Measurements from ENCODE around the gene TCF15.

- TF ChIP-seq CTCF (IDR thresholded peaks at IDR 0.05; ENCODE audit: borderline replicate concordance, extremely low read depth, low read length, poor library complexity, severe bottlenecking) (no peak), EZH2 (IDR thresholded peaks at IDR 0.05; ENCODE audit: borderline replicate concordance, low read depth, low read length, severe bottlenecking) (no peak)
Measured at GRCh38 chr20:646868-647233, 36.7 kb upstream of the TCF15 start.

All from DND-41 (cell line).